ENCODE results near the gene ARMC2. TPM values are rescaled to one million over a fixed set of nuclear protein-coding genes. Genes with fewer than 3 reads are reported as not detected.
A peak's percentile ranks its signal among the peaks of the same experiment; 100 is the strongest.

Gene ARMC2
- total RNA-seq, 1 donor from 2014 or later = 1.1 TPM

GRCh38 chr6:109009236-109009961 lies 161.2 kb downstream of the ARMC2 start:
- DNase-seq (ENCODE audit: low spot score) (peak; percentile 97), ATAC-seq (peak; percentile 95)

- DNase-seq (ENCODE audit: low spot score) (no peak), ATAC-seq (peak; percentile 1)
Observed at GRCh38 chr6:109009962-109010704, 161.9 kb downstream of the ARMC2 start.

GRCh38 chr6:109010705-109011102 lies 162.5 kb downstream of the ARMC2 start:
- ATAC-seq (no peak), DNase-seq (ENCODE audit: low spot score) (no peak)

GRCh38 chr6:109013656-109014305 lies 165.6 kb downstream of the ARMC2 start:
- DNase-seq (ENCODE audit: low spot score) = no peak
- no peak for ATAC-seq

- ATAC-seq = no peak
- no peak for DNase-seq (ENCODE audit: low spot score)
Observed at GRCh38 chr6:109014606-109015005, 166.4 kb downstream of the ARMC2 start.

- no peak for ATAC-seq
- no peak for DNase-seq (ENCODE audit: low spot score)
Observed at GRCh38 chr6:109015176-109015575, 167.0 kb downstream of the ARMC2 start.

GRCh38 chr6:109019911-109020310 lies 171.7 kb downstream of the ARMC2 start:
- ATAC-seq (peak; percentile 52), DNase-seq (ENCODE audit: low spot score) (no peak)

GRCh38 chr6:109021870-109022269 lies 173.6 kb downstream of the ARMC2 start:
- DNase-seq (ENCODE audit: low spot score) = no peak
- no peak for ATAC-seq

- no peak for DNase-seq (ENCODE audit: low spot score)
- no peak for ATAC-seq
Observed at GRCh38 chr6:109023356-109023925, 175.2 kb downstream of the ARMC2 start.

Other genes starting within 250 kb of the ARMC2 start
- 10.5 TPM for gene SESN1, start 246.4 kb downstream of the ARMC2 start, total RNA-seq
- gene CEP57L1, start 247.1 kb downstream of the ARMC2 start, total RNA-seq = 7.2 TPM

Measured in left lobe of liver (tissue), 2 donors.